ENCODE data around the gene PAGE3.

GRCh38 chrX:55290963-55291362 lies 26.2 kb upstream of the PAGE3 start:
- TF ChIP-seq EZH2 (IDR thresholded peaks at IDR 0.05; ENCODE audit: borderline replicate concordance, low read length), result no peak
- TF ChIP-seq CTCF (conservative IDR thresholded peaks at IDR 0.05 in 1 of 2, IDR thresholded peaks at IDR 0.05 in 1 of 2; ENCODE audit: extremely low read depth in 1 of 2, insufficient read depth in 1 of 2, low read depth in 1 of 2, low read length in 2 of 2), result no peak

Data from mammary epithelial cell (primary cell).